Measurements from ENCODE around the gene GTSE1. TPM values are rescaled to one million over a fixed set of nuclear protein-coding genes. Genes with fewer than 3 reads are reported as not detected.

The GTSE1 gene
- total and polyA plus RNA-seq, 10 donors: 1.3 to 5.2 (median 3.0) TPM

GRCh38 chr22:46380069-46380468 lies 83.4 kb downstream of the GTSE1 start:
- Histone ChIP-seq H3K4me3 (no peak overlapping the region), H3K9me3 (peaks cover 0 to 23% (median 20%) of the 10 kb centered on the region in 8 donors), H3K4me1 (no peaks in the 10 kb centered on the region), H3K36me3 (peaks cover 0 to 61% (median 4%) of the 10 kb centered on the region in 6 donors), H3K27ac (no peak overlapping the region), H3K27me3 (replicated peaks in 1 of 7) (no peaks in the 10 kb centered on the region)
- intact Hi-C loops (cut with DNase I; ENCODE audit: low total_unique reads): no loop called here
- WGBS, 5 donors: 87 to 91% (median 87%) methylated on average over 19 of the region's 19 CpGs
- no peak for DNase-seq
- TF ChIP-seq POLR2AphosphoS5 (IDR thresholded peaks at IDR 0.05): no peak

Other genes with a start within 250 kb of the GTSE1 start
- gene PPARA, start 146.3 kb upstream of the GTSE1 start, total RNA-seq: 10 to 100 TPM; 21.2 to 40.9 (median 24.8) TPM
- 1 to 10 TPM; 2.0 to 5.8 (median 2.4) TPM for gene PPARA, start 146.3 kb upstream of the GTSE1 start, polyA plus RNA-seq
- gene CDPF1, start 46.6 kb upstream of the GTSE1 start, total RNA-seq: 10 to 100 TPM in 2 of 7 donors, 1 to 10 TPM in 5; 7.7 to 12.7 (median 8.8) TPM
- 10 to 100 TPM; 16.3 to 19.6 (median 18.4) TPM for gene CDPF1, start 46.6 kb upstream of the GTSE1 start, polyA plus RNA-seq
- gene PKDREJ, start 33.5 kb upstream of the GTSE1 start, total RNA-seq: under 1 TPM in 1 of 7 donors, not detected in 6; 0.06 TPM
- under 1 TPM in 2 of 3 donors, not detected in 1; 0.02 TPM for gene PKDREJ, start 33.5 kb upstream of the GTSE1 start, polyA plus RNA-seq
- gene TTC38, start 28.9 kb upstream of the GTSE1 start, total RNA-seq: 10 to 100 TPM; 32.5 to 51.9 (median 34.7) TPM
- 10 to 100 TPM; 13.8 to 21.4 (median 15.2) TPM for gene TTC38, start 28.9 kb upstream of the GTSE1 start, polyA plus RNA-seq
- gene TRMU, start 38.8 kb downstream of the GTSE1 start, total RNA-seq: 10 to 100 TPM; 43.1 to 59.6 (median 49.8) TPM
- 10 to 100 TPM; 23.7 to 32.4 (median 25.0) TPM for gene TRMU, start 38.8 kb downstream of the GTSE1 start, polyA plus RNA-seq
- 10 to 100 TPM in 2 of 7 donors, 1 to 10 TPM in 5; 4.3 to 12.7 (median 8.0) TPM for gene CELSR1, start 240.8 kb downstream of the GTSE1 start, total RNA-seq
- gene CELSR1, start 240.8 kb downstream of the GTSE1 start, polyA plus RNA-seq: 10 to 100 TPM in 2 of 3 donors, 1 to 10 TPM in 1; 8.2 to 13.1 (median 11.4) TPM